Smooth muscle cell (in vitro differentiated cells): ENCODE data around the gene STAT3. TPM values are rescaled to one million over a fixed set of nuclear protein-coding genes. Genes with fewer than 3 reads are reported as not detected.

ENCODE experiments used
- DNase-seq: peaks from one replicate; lab custom pipeline; 2025; ENCODE audit not compliant: unreplicated experiment; lab: John Stamatoyannopoulos, UW
- H2AFZ ChIP-seq: fragments of 200-600 bp; sonication (generic); 2 replicates; pipeline ENCODE4 v1.6.0; 2016; ENCODE audit warnings: antibody characterized with exemption, low read depth, mild to moderate bottlenecking
- H3F3A ChIP-seq: fragments of 200-600 bp; sonication (generic); 2 replicates; pipeline ENCODE4 v1.6.0; 2017; ENCODE audit warnings: antibody characterized with exemption, low read depth
- H3K27ac ChIP-seq: fragments of 200-600 bp; sonication (generic); 2 replicates; pipeline ENCODE4 v1.5.1; 2016; ENCODE audit warnings: low read depth, mild to moderate bottlenecking
- H3K27me3 ChIP-seq: fragments of 200-600 bp; sonication (generic); 2 replicates; pipeline ENCODE4 v1.6.1; 2016; ENCODE audit warnings: low read depth, mild to moderate bottlenecking
- H3K36me3 ChIP-seq: fragments of 200-600 bp; sonication (generic); 2 replicates; pipeline ENCODE4 v1.5.1; 2016; ENCODE audit warnings: low read depth
- H3K4me1 ChIP-seq: fragments of 200-600 bp; sonication (generic); 2 replicates; pipeline ENCODE4 v1.5.1; 2016; ENCODE audit warnings: low read depth
- H3K4me2 ChIP-seq: fragments of 200-600 bp; sonication (generic); 2 replicates; pipeline ENCODE4 v1.6.0; 2016; ENCODE audit warnings: mild to moderate bottlenecking
- H3K4me3 ChIP-seq: fragments of 200-600 bp; sonication (generic); 2 replicates; pipeline ENCODE4 v1.5.1; 2016; ENCODE audit warnings: mild to moderate bottlenecking
- H3K79me2 ChIP-seq: fragments of 200-600 bp; sonication (generic); 2 replicates; pipeline ENCODE4 v1.6.0; 2016; ENCODE audit warnings: low read depth, mild to moderate bottlenecking
- H3K9ac ChIP-seq: fragments of 200-600 bp; sonication (generic); 2 replicates; pipeline ENCODE4 v1.6.0; 2016; ENCODE audit warnings: low read depth
- H3K9me3 ChIP-seq: fragments of 200-600 bp; sonication (generic); replicated peaks from 2 replicates; pipeline ENCODE4 v1.5.1; 2016; ENCODE audit warnings: low read depth
- H4K20me1 ChIP-seq: fragments of 200-600 bp; sonication (generic); 2 replicates; pipeline ENCODE4 v1.6.0; 2016; ENCODE audit warnings: low read depth
- CTCF ChIP-seq: fragments of 200-600 bp; sonication (generic); IDR thresholded peaks from 2 replicates; pipeline ENCODE4 v1.5.1; 2017; ENCODE audit warnings: borderline replicate concordance, mild to moderate bottlenecking, antibody characterized with exemption; ENCODE audit not compliant: insufficient read depth, poor library complexity, severe bottlenecking
- WGBS: methylation state at CpG from one replicate; pipeline ENCODE4 v1.1.7; 2016; ENCODE audit warnings: low lambda C conversion rate; 5-methylcytosine and 5-hydroxymethylcytosine counted together
- polyA plus RNA-seq: library from polyadenylated mRNA; unstranded; fragments of >200 nt; fragmentation: Nextera tagmentation; extraction: Ambion mirVana; gene quantifications from 2 replicates; pipeline ENCODE4 v1.2.1, GENCODE V29; 2016
- total RNA-seq: library from RNA; depleted of rRNA; stranded (reverse); fragments of >200 nt; gene quantifications from 2 replicates; pipeline ENCODE4 v1.2.3, GENCODE V29; 2014

STAT3 gene
- total and polyA plus RNA-seq, 2 experiments from 2014 or later = 85.6 to 87.7 TPM

- no peak overlapping the region for H3K9ac ChIP-seq
- no peak overlapping the region for H3K4me2 ChIP-seq
- 63% methylated on average over 2 of the region's 2 CpGs for WGBS
- no peaks in the 10 kb centered on the region for H3K36me3 ChIP-seq
- peaks cover 12% of the 10 kb centered on the region for H3F3A ChIP-seq
- no peak for TF ChIP-seq CTCF
- no peak for DNase-seq
- peaks cover 100% of the 10 kb centered on the region for H4K20me1 ChIP-seq
- H3K4me1 ChIP-seq = peaks cover 30% of the 10 kb centered on the region
- H3K27ac ChIP-seq = no peak overlapping the region
- peaks cover 74% of the 10 kb centered on the region for H3K79me2 ChIP-seq
- H3K4me3 ChIP-seq = no peak overlapping the region
- no peak overlapping the region for H2AFZ ChIP-seq
- no peaks in the 10 kb centered on the region for H3K9me3 ChIP-seq
- no peaks in the 10 kb centered on the region for H3K27me3 ChIP-seq
These were observed 19.1 kb upstream of the STAT3 start for GRCh38 chr17:42407289-42407836.

- TF ChIP-seq CTCF = no peak
- H3K79me2 ChIP-seq = peaks cover 68% of the 10 kb centered on the region
- H3K9ac ChIP-seq = no peak overlapping the region
- no peak overlapping the region for H3K4me2 ChIP-seq
- H3K27ac ChIP-seq = peak overlapping the region; percentile 9
- no peak for DNase-seq
- peaks cover 100% of the 10 kb centered on the region for H4K20me1 ChIP-seq
- peaks cover 12% of the 10 kb centered on the region for H3F3A ChIP-seq
- H3K4me3 ChIP-seq = no peak overlapping the region
- H3K27me3 ChIP-seq = no peaks in the 10 kb centered on the region
- 86% methylated on average over 5 of the region's 5 CpGs for WGBS
- H2AFZ ChIP-seq = no peak overlapping the region
- peaks cover 35% of the 10 kb centered on the region for H3K4me1 ChIP-seq
- H3K36me3 ChIP-seq = no peaks in the 10 kb centered on the region
- no peaks in the 10 kb centered on the region for H3K9me3 ChIP-seq
These were observed 18.5 kb upstream of the STAT3 start for GRCh38 chr17:42406615-42407288.

- DNase-seq = peak; percentile 20
- no peak overlapping the region for H3K4me2 ChIP-seq
- no peak overlapping the region for H3K27ac ChIP-seq
- H3F3A ChIP-seq = peaks cover 12% of the 10 kb centered on the region
- H3K79me2 ChIP-seq = peaks cover 61% of the 10 kb centered on the region
- H3K27me3 ChIP-seq = no peaks in the 10 kb centered on the region
- peaks cover 35% of the 10 kb centered on the region for H3K4me1 ChIP-seq
- H3K9ac ChIP-seq = no peak overlapping the region
- H3K36me3 ChIP-seq = no peaks in the 10 kb centered on the region
- peaks cover 94% of the 10 kb centered on the region for H4K20me1 ChIP-seq
- TF ChIP-seq CTCF = peak; percentile 60
- WGBS = 54% methylated on average over 26 of the region's 26 CpGs
- no peak overlapping the region for H3K4me3 ChIP-seq
- no peak overlapping the region for H2AFZ ChIP-seq
- H3K9me3 ChIP-seq = no peaks in the 10 kb centered on the region
These were observed 17.8 kb upstream of the STAT3 start for GRCh38 chr17:42405963-42406495.

DNA sequence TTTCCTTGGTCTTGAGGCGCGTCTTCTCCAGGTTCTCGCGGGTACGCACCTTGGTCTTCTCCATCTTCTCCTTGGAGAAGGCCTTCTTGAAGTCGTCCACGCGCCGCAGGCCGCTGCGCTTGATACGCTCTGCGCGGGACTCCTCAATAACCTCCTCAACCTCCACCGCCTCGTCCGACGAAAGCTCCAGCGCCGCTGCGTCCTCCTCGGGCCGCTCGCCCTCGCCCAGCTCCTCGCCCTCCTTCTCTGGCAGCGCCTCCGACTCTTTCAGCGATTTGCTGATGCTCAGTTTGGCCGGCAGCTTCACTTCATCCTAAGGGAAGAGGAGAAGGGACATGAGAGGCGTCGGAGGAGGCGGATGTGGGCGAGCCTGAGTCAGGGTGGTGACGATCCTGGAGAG is 16.8 kb upstream of the STAT3 start:
- Histone ChIP-seq H3K4me1 (peaks cover 35% of the 10 kb centered on the region), H3F3A (peaks cover 12% of the 10 kb centered on the region), H3K79me2 (peaks cover 51% of the 10 kb centered on the region), H3K27me3 (no peaks in the 10 kb centered on the region), H3K27ac (no peak overlapping the region), H3K4me3 (no peak overlapping the region), H2AFZ (no peak overlapping the region), H3K4me2 (no peak overlapping the region), H3K36me3 (no peaks in the 10 kb centered on the region), H4K20me1 (peaks cover 85% of the 10 kb centered on the region), H3K9ac (no peak overlapping the region), H3K9me3 (no peaks in the 10 kb centered on the region)
- TF ChIP-seq CTCF = no peak
- WGBS = 97% methylated on average over 35 of the region's 35 CpGs
- no peak for DNase-seq
